GM19395 (cell line): Measurements from ENCODE around the gene CLCA4.

ENCODE experiments used
- ATAC-seq: cut with Tn5 transposase; IDR thresholded peaks from one replicate; pipeline ENCODE4 v1.9.1; 2021; ENCODE audit warnings: mild to moderate bottlenecking, moderate library complexity; ENCODE audit not compliant: unreplicated experiment

Gene CLCA4

GRCh38 chr1:86616871-86617270 is 70.0 kb downstream of the CLCA4 start:
- peak; percentile 100 for ATAC-seq

GRCh38 chr1:86618358-86618757 is 71.5 kb downstream of the CLCA4 start:
- ATAC-seq = no peak

DNA sequence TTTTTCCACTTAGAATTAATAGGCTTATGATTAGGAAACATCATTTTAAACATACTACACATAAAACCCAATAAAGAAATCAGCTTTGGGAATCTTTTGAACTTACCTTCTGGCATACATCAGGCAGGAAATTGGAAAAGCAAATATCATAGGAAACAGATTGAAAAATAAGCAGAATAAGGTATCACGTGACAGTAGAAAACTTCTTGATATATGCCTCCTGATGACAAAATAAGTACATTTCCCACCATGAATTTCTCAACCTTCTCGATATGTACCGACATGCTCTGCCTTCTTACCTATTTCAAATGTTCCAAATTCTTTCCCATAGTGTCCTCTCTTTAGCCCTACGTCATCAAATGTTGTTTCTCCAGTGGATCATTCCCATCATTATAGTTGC is 72.4 kb downstream of the CLCA4 start:
- no peak for ATAC-seq

DNA sequence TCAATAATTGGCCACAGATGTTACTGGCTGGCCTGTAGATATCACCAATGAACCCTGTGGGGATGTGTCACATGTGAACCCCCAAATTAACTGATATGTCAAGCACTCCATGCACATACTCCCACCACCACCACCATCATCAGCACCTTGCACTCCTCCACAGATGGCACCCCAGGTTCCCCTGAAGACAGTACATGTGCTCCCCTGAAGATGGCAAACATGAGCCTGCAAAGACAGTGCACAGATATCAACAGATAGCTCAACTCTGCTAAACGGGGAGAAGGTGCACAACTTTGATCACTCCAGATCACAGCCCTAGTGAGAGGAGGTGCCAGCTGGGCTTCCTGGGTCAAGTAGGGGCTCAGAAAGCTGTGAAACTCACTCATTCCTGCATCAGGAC is 74.4 kb downstream of the CLCA4 start:
- ATAC-seq = no peak
